22Rv1 (cell line): ENCODE results near the gene VSIG2.

ENCODE experiments used
- ZFX ChIP-seq: fragments of 450-650 bp; IDR thresholded peaks from 2 replicates; pipeline ENCODE4 v1.6.1; 2017; ENCODE audit warnings: antibody characterized with exemption, borderline replicate concordance
- TF ChIP-seq, protein P1 (sequence below): fragments of 450-650 bp; IDR thresholded peaks from 2 replicates; pipeline ENCODE4 v1.5.1; 2017; ENCODE audit warnings: mild to moderate bottlenecking

DNA sequence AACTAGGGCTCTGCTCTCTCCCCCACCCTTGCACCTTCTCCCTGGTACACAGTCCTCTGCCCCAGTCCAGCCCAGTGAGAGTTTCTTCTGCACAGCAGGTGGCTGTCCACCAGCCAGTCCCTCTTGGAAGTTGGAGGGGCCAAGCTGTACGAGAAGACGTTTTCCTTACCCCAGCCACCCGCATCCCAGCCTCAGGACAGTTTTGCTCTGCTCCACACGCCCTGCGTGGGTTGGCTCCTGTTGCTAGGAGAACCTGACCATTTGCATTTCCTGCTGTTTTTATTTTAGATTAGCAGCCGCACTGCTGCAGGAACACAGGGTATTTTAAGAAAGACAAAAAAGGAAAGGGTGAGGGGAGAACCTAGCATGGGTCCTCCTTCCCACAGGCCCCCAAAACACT, 29.9 kb downstream of the VSIG2 start:
- TF ChIP-seq, protein P1, sequence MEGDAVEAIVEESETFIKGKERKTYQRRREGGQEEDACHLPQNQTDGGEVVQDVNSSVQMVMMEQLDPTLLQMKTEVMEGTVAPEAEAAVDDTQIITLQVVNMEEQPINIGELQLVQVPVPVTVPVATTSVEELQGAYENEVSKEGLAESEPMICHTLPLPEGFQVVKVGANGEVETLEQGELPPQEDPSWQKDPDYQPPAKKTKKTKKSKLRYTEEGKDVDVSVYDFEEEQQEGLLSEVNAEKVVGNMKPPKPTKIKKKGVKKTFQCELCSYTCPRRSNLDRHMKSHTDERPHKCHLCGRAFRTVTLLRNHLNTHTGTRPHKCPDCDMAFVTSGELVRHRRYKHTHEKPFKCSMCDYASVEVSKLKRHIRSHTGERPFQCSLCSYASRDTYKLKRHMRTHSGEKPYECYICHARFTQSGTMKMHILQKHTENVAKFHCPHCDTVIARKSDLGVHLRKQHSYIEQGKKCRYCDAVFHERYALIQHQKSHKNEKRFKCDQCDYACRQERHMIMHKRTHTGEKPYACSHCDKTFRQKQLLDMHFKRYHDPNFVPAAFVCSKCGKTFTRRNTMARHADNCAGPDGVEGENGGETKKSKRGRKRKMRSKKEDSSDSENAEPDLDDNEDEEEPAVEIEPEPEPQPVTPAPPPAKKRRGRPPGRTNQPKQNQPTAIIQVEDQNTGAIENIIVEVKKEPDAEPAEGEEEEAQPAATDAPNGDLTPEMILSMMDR: no peak
- no peak for TF ChIP-seq ZFX
